HEK293 (cell line): ENCODE measurements around the gene AKAP8L.
A peak's percentile ranks its signal among the peaks of the same experiment; 100 is the strongest.

Experiments
- CTCF ChIA-PET: fragments of 350-600 bp; formaldehyde crosslinking; extraction: SDS; loops from one replicate; lab custom pipeline; 2021; ENCODE audit warnings: antibody characterized with exemption; lab: Yijun Ruan, JAX
- POLR2A ChIA-PET: fragments of 300-600 bp; formaldehyde crosslinking; extraction: SDS; loops from one replicate; lab custom pipeline; 2020; ENCODE audit warnings: antibody characterized with exemption, inconsistent platforms; lab: Yijun Ruan, JAX
- H3K27ac ChIP-seq: fragments of 200-500 bp; sonication (Bioruptor generic); 2 replicates; pipeline ENCODE4 v1.5.1; 2014; ENCODE audit warnings: low read depth, low read length, control low read depth, inconsistent platforms; ENCODE audit errors: extremely low read depth
- H3K36me3 ChIP-seq, 2 experiments: fragments of 200-500 bp in 1 of 2; sonication (Bioruptor generic) in 1 of 2; 1 replicate in 1 of 2; 2 replicates in 1 of 2; pipeline ENCODE4 v1.5.1; 2014 to 2017; ENCODE audit warnings: inconsistent platforms in 2 of 2, low read length in 2 of 2; ENCODE audit not compliant: control insufficient read depth in 2 of 2, insufficient read depth in 1 of 2
- H3K4me1 ChIP-seq: fragments of 200-500 bp; sonication (Bioruptor generic); 2 replicates; pipeline ENCODE4 v1.5.1; 2014; ENCODE audit warnings: mild to moderate bottlenecking, low read length, inconsistent platforms; ENCODE audit not compliant: control insufficient read depth, insufficient read depth
- H3K4me3 ChIP-seq: 2 replicates; pipeline ENCODE4 v1.5.1; 2011; ENCODE audit warnings: low read depth, mild to moderate bottlenecking, control low read depth, low read length, moderate library complexity
- H3K9me3 ChIP-seq: fragments of 200-500 bp; sonication (Bioruptor generic); 2 replicates; pipeline ENCODE4 v1.5.1; 2014; ENCODE audit warnings: low read depth, low read length, inconsistent platforms; ENCODE audit not compliant: control insufficient read depth, insufficient read depth
- BCL6B ChIP-seq: fragments of 450-650 bp; formaldehyde crosslinking; IDR thresholded peaks from 2 replicates; pipeline ENCODE4 v1.5.1; 2017; ENCODE audit warnings: missing biosample characterization, missing genetic modification characterization
- GFI1B ChIP-seq: fragments of 450-650 bp; formaldehyde crosslinking; IDR thresholded peaks from 2 replicates; pipeline ENCODE4 v1.5.1; 2016; ENCODE audit warnings: missing biosample characterization, missing genetic modification characterization
- IKZF3 ChIP-seq: fragments of 450-650 bp; IDR thresholded peaks from 2 replicates; pipeline ENCODE4 v1.5.0; 2018; ENCODE audit warnings: missing biosample characterization, mild to moderate bottlenecking, missing genetic modification characterization, moderate library complexity
- MZF1 ChIP-seq: fragments of 450-650 bp; formaldehyde crosslinking; IDR thresholded peaks from 2 replicates; pipeline ENCODE4 v1.5.1; 2017; ENCODE audit warnings: missing biosample characterization, missing genetic modification characterization, borderline replicate concordance
- PRDM10 ChIP-seq: fragments of 450-650 bp; formaldehyde crosslinking; IDR thresholded peaks from 2 replicates; pipeline ENCODE4 v1.5.1; 2016; ENCODE audit warnings: missing biosample characterization, missing genetic modification characterization
- SCRT2 ChIP-seq: fragments of 450-650 bp; formaldehyde crosslinking; IDR thresholded peaks from 2 replicates; pipeline ENCODE4 v1.5.1; 2016; ENCODE audit warnings: missing biosample characterization, missing genetic modification characterization
- SETDB1 ChIP-seq: IDR thresholded peaks from one replicate; pipeline ENCODE4 v1.6.1; 2017; ENCODE audit warnings: mild to moderate bottlenecking, low read length, moderate library complexity, mixed read lengths; ENCODE audit not compliant: insufficient read length
- TSHZ1 ChIP-seq: fragments of 450-650 bp; formaldehyde crosslinking; IDR thresholded peaks from 2 replicates; pipeline ENCODE4 v1.5.1; 2016; ENCODE audit warnings: missing biosample characterization, missing genetic modification characterization, borderline replicate concordance
- WT1 ChIP-seq: fragments of 450-650 bp; formaldehyde crosslinking; IDR thresholded peaks from 2 replicates; pipeline ENCODE4 v1.5.1; 2016; ENCODE audit warnings: missing biosample characterization, missing genetic modification characterization
- ZBTB17 ChIP-seq: fragments of 450-650 bp; formaldehyde crosslinking; IDR thresholded peaks from 2 replicates; pipeline ENCODE4 v1.5.1; 2016; ENCODE audit warnings: missing biosample characterization, missing genetic modification characterization
- ZFP37 ChIP-seq: fragments of 450-650 bp; formaldehyde crosslinking; IDR thresholded peaks from 2 replicates; pipeline ENCODE4 v1.5.1; 2016; ENCODE audit warnings: missing biosample characterization, missing genetic modification characterization
- ZNF157 ChIP-seq: fragments of 450-650 bp; formaldehyde crosslinking; IDR thresholded peaks from 2 replicates; pipeline ENCODE4 v1.5.1; 2016; ENCODE audit warnings: missing biosample characterization, missing genetic modification characterization
- ZNF184 ChIP-seq: fragments of 450-650 bp; IDR thresholded peaks from 2 replicates; pipeline ENCODE4 v1.5.1; 2018; ENCODE audit warnings: missing biosample characterization, mild to moderate bottlenecking, missing genetic modification characterization
- ZNF19 ChIP-seq: fragments of 450-650 bp; formaldehyde crosslinking; IDR thresholded peaks from 2 replicates; pipeline ENCODE4; 2016; ENCODE audit warnings: missing biosample characterization, missing genetic modification characterization, low read depth
- ZNF214 ChIP-seq: fragments of 450-650 bp; formaldehyde crosslinking; IDR thresholded peaks from 2 replicates; pipeline ENCODE4 v1.5.1; 2017; ENCODE audit warnings: missing biosample characterization, mild to moderate bottlenecking, missing genetic modification characterization, borderline replicate concordance
- ZNF335 ChIP-seq: fragments of 450-650 bp; formaldehyde crosslinking; conservative IDR thresholded peaks from 2 replicates; pipeline ENCODE4 v1.5.1; 2016; ENCODE audit warnings: missing biosample characterization, missing genetic modification characterization
- ZNF514 ChIP-seq: fragments of 450-650 bp; formaldehyde crosslinking; IDR thresholded peaks from 2 replicates; pipeline ENCODE4 v1.5.1; 2016; ENCODE audit warnings: missing biosample characterization, missing genetic modification characterization
- ZNF521 ChIP-seq: fragments of 450-650 bp; formaldehyde crosslinking; IDR thresholded peaks from 2 replicates; pipeline ENCODE4 v1.5.1; 2017; ENCODE audit warnings: missing biosample characterization, mild to moderate bottlenecking, missing genetic modification characterization
- ZNF555 ChIP-seq: fragments of 450-650 bp; formaldehyde crosslinking; conservative IDR thresholded peaks from 2 replicates; pipeline ENCODE4 v1.5.1; 2017; ENCODE audit warnings: missing biosample characterization, mild to moderate bottlenecking, missing genetic modification characterization, inconsistent platforms
- ZNF610 ChIP-seq: fragments of 450-650 bp; formaldehyde crosslinking; IDR thresholded peaks from 2 replicates; pipeline ENCODE4 v1.5.1; 2016; ENCODE audit warnings: missing biosample characterization, missing genetic modification characterization, borderline replicate concordance
- ZNF692 ChIP-seq: fragments of 450-650 bp; formaldehyde crosslinking; IDR thresholded peaks from 2 replicates; pipeline ENCODE4 v1.5.1; 2016; ENCODE audit warnings: missing biosample characterization, missing genetic modification characterization

AKAP8L gene

GRCh38 chr19:15397782-15398181 lies 21.0 kb downstream of the AKAP8L start:
- no peaks in the 10 kb centered on the region for H3K4me1 ChIP-seq
- H3K4me3 ChIP-seq, result no peak overlapping the region
- no peak overlapping the region for H3K27ac ChIP-seq
- H3K9me3 ChIP-seq, result no peaks in the 10 kb centered on the region
- H3K36me3 ChIP-seq, result peaks cover 38 to 92% of the 10 kb centered on the region in 2 experiments
- TF ChIP-seq ZNF692 (tag by site-specific recombination) (no peak), SCRT2 (tag by site-specific recombination) (0 out of 2 replicates have a peak, but pooled peaks have one; percentile 21)
- POLR2A ChIA-PET, result no interaction called here
- CTCF ChIA-PET, result no interaction called here

GRCh38 chr19:15397236-15397635 lies 21.6 kb downstream of the AKAP8L start:
- no peak for TF ChIP-seq SETDB1
- TF ChIP-seq ZNF214 (tag by site-specific recombination), result no peak
- TF ChIP-seq ZBTB17 (tag by site-specific recombination), result no peak
- no peak for TF ChIP-seq GFI1B (tag by site-specific recombination)
- no peak for TF ChIP-seq ZNF555 (tag by site-specific recombination)
- no peak for TF ChIP-seq PRDM10
- no peak for TF ChIP-seq WT1 (tag by site-specific recombination)
- no peak for TF ChIP-seq ZNF521 (tag by site-specific recombination)
- TF ChIP-seq ZNF335 (tag by site-specific recombination), result no peak
- TF ChIP-seq ZNF19 (tag by site-specific recombination), result no peak
- TF ChIP-seq IKZF3 (tag by site-specific recombination), result no peak
- TF ChIP-seq ZNF157 (tag by site-specific recombination), result no peak
- TF ChIP-seq ZNF184 (tag by site-specific recombination), result no peak
- TF ChIP-seq ZFP37 (tag by site-specific recombination), result no peak
- TF ChIP-seq TSHZ1 (tag by site-specific recombination), result no peak
- TF ChIP-seq ZNF514 (tag by site-specific recombination), result no peak
- TF ChIP-seq ZNF610 (tag by site-specific recombination), result no peak
- no peak for TF ChIP-seq MZF1
- no peak for TF ChIP-seq BCL6B (tag by site-specific recombination)
- no peaks in the 10 kb centered on the region for H3K9me3 ChIP-seq
- CTCF ChIA-PET, result no interaction called here
- no peak overlapping the region for H3K27ac ChIP-seq
- peaks cover 44 to 88% of the 10 kb centered on the region in 2 experiments for H3K36me3 ChIP-seq
- no peak overlapping the region for H3K4me3 ChIP-seq
- POLR2A ChIA-PET, result no interaction called here
- no peaks in the 10 kb centered on the region for H3K4me1 ChIP-seq
